Sigmoid colon (tissue), 7 donors: ENCODE results near the gene LMF1. TPM values are rescaled to one million over a fixed set of nuclear protein-coding genes. Genes with fewer than 3 reads are reported as not detected.

ENCODE experiments used
- DNase-seq: peaks from one replicate; pipeline ENCODE4 v3.0.0-alpha.2; 2019
- H3K27ac ChIP-seq, 4 donors: fragments of 200-600 bp; sonication (generic); one replicate each; pipeline ENCODE4 v1.5.1; 2016 to 2019; ENCODE audit warnings: mild to moderate bottlenecking in 1 of 4
- H3K27me3 ChIP-seq, 3 donors: fragments of 200-600 bp; sonication (generic); one replicate each; pipeline ENCODE4 v1.5.1; 2019; ENCODE audit warnings: mild to moderate bottlenecking in 1 of 3
- H3K36me3 ChIP-seq, 4 donors: fragments of 200-600 bp; sonication (generic); one replicate each; pipeline ENCODE4 v1.5.1; 2016 to 2019
- H3K4me1 ChIP-seq, 4 donors: fragments of 200-600 bp; sonication (generic); one replicate each; pipeline ENCODE4 v1.5.1; 2017 to 2019
- H3K4me3 ChIP-seq, 4 donors: fragments of 200-600 bp; sonication (generic); one replicate each; pipeline ENCODE4 v1.5.1; 2017 to 2019; ENCODE audit warnings: mild to moderate bottlenecking in 2 of 4, moderate library complexity in 1 of 4
- H3K9me3 ChIP-seq, 4 donors: fragments of 200-600 bp in 3 of 4; sonication (generic) in 3 of 4; one replicate each; pipeline versions ENCODE4 v1.5.1 to v1.6.1; 2013 to 2019
- EP300 ChIP-seq, 4 donors: sonication (generic); formaldehyde crosslinking; IDR thresholded peaks; one replicate each; pipeline ENCODE4 v1.6.1; 2017; ENCODE audit warnings: antibody characterized with exemption in 4 of 4
- POLR2A ChIP-seq, 2 donors: fragments of 450-650 bp; IDR thresholded peaks; one replicate each; pipeline ENCODE4 v1.6.1; 2016; ENCODE audit warnings: antibody characterized with exemption in 2 of 2, mild to moderate bottlenecking in 2 of 2, moderate library complexity in 2 of 2
- POLR2AphosphoS5 ChIP-seq, 4 donors: sonication (generic); formaldehyde crosslinking; IDR thresholded peaks; one replicate each; pipeline ENCODE4 v1.6.1; 2017; ENCODE audit warnings: antibody characterized with exemption in 4 of 4
- WGBS, 2 donors: extraction: QIAGEN DNeasy Blood & Tissue Kit; methylation state at CpG; one replicate each; pipeline ENCODE4 v1.1.7; 2013; 5-methylcytosine and 5-hydroxymethylcytosine counted together
- intact Hi-C: fragments of 100-400 bp; cut with DNase I; formaldehyde crosslinking; loops from one replicate; pipeline ENCODE4 v1.15.1; 2023
- polyA plus RNA-seq, 3 donors: library from polyadenylated mRNA; stranded (reverse); fragments of 200-250 nt; gene quantifications; one replicate each; pipeline ENCODE4 v1.2.3, GENCODE V29; 2013
- total RNA-seq, 4 donors: library from RNA; depleted of rRNA; stranded (reverse); fragments of >200 nt; gene quantifications; one replicate each; pipeline ENCODE4 v1.1.0, GENCODE V29; 2016
- TF ChIP-seq, protein P1 (sequence below), 4 experiments: fragments of 450-650 bp in 3 of 4; fragments of 200-600 bp in 1 of 4; IDR thresholded peaks; one replicate each; pipeline ENCODE4 v1.5.1; 2016 to 2019; ENCODE audit warnings: antibody characterized with exemption in 4 of 4, mild to moderate bottlenecking in 3 of 4, moderate library complexity in 2 of 4
- donor health status: healthy with polysubstance abuse.
- donor health status: Bipolar disorder and iron deficiency.
- donor health status: healthy.

Gene LMF1
- total and polyA plus RNA-seq, 7 donors = 1.2 to 34.1 (median 19.9) TPM

DNA sequence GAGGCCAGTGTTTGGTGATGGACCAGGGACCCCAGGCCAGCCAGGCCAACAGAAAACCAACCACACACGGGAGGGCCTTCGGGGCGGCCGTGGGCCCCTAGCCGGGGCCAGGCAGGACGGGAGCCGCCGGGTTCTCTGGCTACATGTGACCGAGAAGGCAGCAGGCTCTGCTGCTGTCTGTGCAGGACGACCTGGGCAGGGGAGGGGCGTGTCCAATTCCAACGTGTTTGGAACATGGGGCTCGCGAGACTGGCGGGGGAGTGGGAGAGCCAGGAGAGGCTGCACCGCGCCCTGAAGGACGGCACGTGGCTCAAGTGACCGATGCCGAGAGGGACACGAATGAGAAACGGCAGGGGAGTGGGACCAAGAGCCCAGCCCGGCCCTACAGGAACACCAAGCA is 75.4 kb downstream of the LMF1 start:
- no peaks in the 10 kb centered on the region for H3K9me3 ChIP-seq
- H3K4me1 ChIP-seq = no peaks in the 10 kb centered on the region
- peaks cover 0 to 29% (median 8%) of the 10 kb centered on the region in 4 donors for H3K36me3 ChIP-seq
- H3K4me3 ChIP-seq = no peak overlapping the region
- 84 to 87% methylated on average over 24 of the region's 24 CpGs for WGBS, 2 donors
- DNase-seq = no peak
- intact Hi-C loops = no loop called here
- H3K27me3 ChIP-seq = no peaks in the 10 kb centered on the region
- H3K27ac ChIP-seq = no peak overlapping the region
- TF ChIP-seq POLR2A (IDR thresholded peaks at IDR 0.05) = no peak
- no peak for TF ChIP-seq EP300 (IDR thresholded peaks at IDR 0.05)
- TF ChIP-seq, protein P1, sequence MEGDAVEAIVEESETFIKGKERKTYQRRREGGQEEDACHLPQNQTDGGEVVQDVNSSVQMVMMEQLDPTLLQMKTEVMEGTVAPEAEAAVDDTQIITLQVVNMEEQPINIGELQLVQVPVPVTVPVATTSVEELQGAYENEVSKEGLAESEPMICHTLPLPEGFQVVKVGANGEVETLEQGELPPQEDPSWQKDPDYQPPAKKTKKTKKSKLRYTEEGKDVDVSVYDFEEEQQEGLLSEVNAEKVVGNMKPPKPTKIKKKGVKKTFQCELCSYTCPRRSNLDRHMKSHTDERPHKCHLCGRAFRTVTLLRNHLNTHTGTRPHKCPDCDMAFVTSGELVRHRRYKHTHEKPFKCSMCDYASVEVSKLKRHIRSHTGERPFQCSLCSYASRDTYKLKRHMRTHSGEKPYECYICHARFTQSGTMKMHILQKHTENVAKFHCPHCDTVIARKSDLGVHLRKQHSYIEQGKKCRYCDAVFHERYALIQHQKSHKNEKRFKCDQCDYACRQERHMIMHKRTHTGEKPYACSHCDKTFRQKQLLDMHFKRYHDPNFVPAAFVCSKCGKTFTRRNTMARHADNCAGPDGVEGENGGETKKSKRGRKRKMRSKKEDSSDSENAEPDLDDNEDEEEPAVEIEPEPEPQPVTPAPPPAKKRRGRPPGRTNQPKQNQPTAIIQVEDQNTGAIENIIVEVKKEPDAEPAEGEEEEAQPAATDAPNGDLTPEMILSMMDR (IDR thresholded peaks at IDR 0.05) = no peak
- TF ChIP-seq POLR2AphosphoS5 (IDR thresholded peaks at IDR 0.05) = no peak

DNA sequence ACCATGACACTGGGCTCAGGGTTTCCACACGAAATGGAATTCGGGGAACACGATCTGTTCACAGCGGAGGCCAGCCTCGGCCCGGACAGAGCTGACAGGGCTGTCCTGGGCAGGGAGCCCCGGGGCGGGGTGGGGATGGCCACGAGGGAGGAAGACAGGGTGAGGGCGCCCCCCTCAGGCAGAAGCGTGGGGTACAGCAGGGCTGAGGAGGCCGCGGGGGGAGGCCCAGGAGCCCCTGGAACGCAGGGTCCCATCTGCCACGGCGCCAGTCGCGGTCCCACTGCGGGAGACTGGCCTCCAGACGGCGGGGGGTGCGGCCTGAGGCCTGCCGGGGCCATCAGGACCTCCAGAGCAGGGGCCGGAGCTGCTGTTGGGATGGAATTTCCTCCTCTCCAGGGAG is 75.9 kb downstream of the LMF1 start:
- WGBS, 2 donors = 92 to 95% methylated on average over 24 of the region's 24 CpGs
- no peaks in the 10 kb centered on the region for H3K4me1 ChIP-seq
- H3K27ac ChIP-seq = no peak overlapping the region
- H3K27me3 ChIP-seq = no peaks in the 10 kb centered on the region
- intact Hi-C loops = no loop called here
- no peak for DNase-seq
- no peak overlapping the region for H3K4me3 ChIP-seq
- TF ChIP-seq, protein P1 (IDR thresholded peaks at IDR 0.05) = no peak
- no peak for TF ChIP-seq EP300 (IDR thresholded peaks at IDR 0.05)
- no peak for TF ChIP-seq POLR2A (IDR thresholded peaks at IDR 0.05)
- no peak for TF ChIP-seq POLR2AphosphoS5 (IDR thresholded peaks at IDR 0.05)
- H3K9me3 ChIP-seq = no peaks in the 10 kb centered on the region
- H3K36me3 ChIP-seq = peaks cover 0 to 29% (median 8%) of the 10 kb centered on the region in 4 donors

DNA sequence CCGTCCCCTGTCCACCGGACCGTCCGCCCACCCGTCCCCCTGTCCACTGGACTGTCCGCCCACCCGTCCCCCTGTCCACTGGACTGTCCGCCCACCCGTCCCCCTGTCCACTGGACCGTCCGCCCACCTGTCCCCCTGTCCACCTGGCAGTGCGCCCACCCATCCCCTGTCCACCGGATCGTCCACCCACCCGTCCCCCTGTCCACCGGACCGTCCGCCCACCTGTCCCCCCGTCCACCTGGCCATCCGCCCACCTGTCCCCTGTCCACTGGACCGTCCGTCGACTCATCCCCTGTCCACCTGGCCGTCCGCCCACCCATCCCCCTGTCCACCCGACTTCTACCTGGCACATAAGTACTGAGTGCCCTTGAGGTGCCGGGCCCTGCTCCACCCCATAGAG is 76.6 kb downstream of the LMF1 start:
- H3K36me3 ChIP-seq = peaks cover 0 to 29% (median 8%) of the 10 kb centered on the region in 4 donors
- no peak for TF ChIP-seq POLR2AphosphoS5 (IDR thresholded peaks at IDR 0.05)
- TF ChIP-seq POLR2A (IDR thresholded peaks at IDR 0.05) = no peak
- no peak for TF ChIP-seq EP300 (IDR thresholded peaks at IDR 0.05)
- TF ChIP-seq, protein P1 (IDR thresholded peaks at IDR 0.05) = no peak
- 85 to 86% methylated on average over 27 of the region's 27 CpGs for WGBS, 2 donors
- H3K4me1 ChIP-seq = no peaks in the 10 kb centered on the region
- H3K27ac ChIP-seq = no peak overlapping the region
- intact Hi-C loops = no loop called here
- H3K9me3 ChIP-seq = no peaks in the 10 kb centered on the region
- no peak for DNase-seq
- no peak overlapping the region for H3K4me3 ChIP-seq
- H3K27me3 ChIP-seq = no peaks in the 10 kb centered on the region

GRCh38 chr16:893360-893759 is 77.4 kb downstream of the LMF1 start:
- Histone ChIP-seq H3K36me3 (peaks cover 0 to 34% (median 8%) of the 10 kb centered on the region in 4 donors), H3K9me3 (no peaks in the 10 kb centered on the region), H3K27me3 (no peaks in the 10 kb centered on the region), H3K4me1 (no peaks in the 10 kb centered on the region), H3K27ac (no peak overlapping the region), H3K4me3 (no peak overlapping the region)
- TF ChIP-seq POLR2A (IDR thresholded peaks at IDR 0.05) (no peak), EP300 (IDR thresholded peaks at IDR 0.05) (no peak), POLR2AphosphoS5 (IDR thresholded peaks at IDR 0.05) (no peak)
- TF ChIP-seq, protein P1 (IDR thresholded peaks at IDR 0.05) = no peak
- DNase-seq = no peak
- WGBS, 2 donors = 85 to 91% methylated on average over 18 of the region's 18 CpGs
- intact Hi-C loops = no loop called here
